Measurements from ENCODE around the gene TGFBR1. TPM values are rescaled to one million over a fixed set of nuclear protein-coding genes. Genes with fewer than 3 reads are reported as not detected.

TGFBR1 gene
- total RNA-seq, 4 donors from 2014 or later: 17.6 to 24.1 (median 22.8) TPM

GRCh38 chr9:99169086-99169485 is 64.2 kb downstream of the TGFBR1 start:
- Histone ChIP-seq H3K27me3 (no peaks in the 10 kb centered on the region), H3K4me3 (no peak overlapping the region), H3K27ac (no peak overlapping the region), H3K4me1 (peaks cover 0 to 2% (median under 1%) of the 10 kb centered on the region in 4 donors), H3K9me3 (no peaks in the 10 kb centered on the region), H3K36me3 (no peaks in the 10 kb centered on the region)
- DNase-seq: no peak
- 65 to 83% methylated on average over 2 of the region's 2 CpGs for WGBS, 2 donors (ENCODE audit: low coverage in 1 of 2)
- TF ChIP-seq EP300 (IDR thresholded peaks at IDR 0.05; ENCODE audit: low read depth) (no peak), POLR2A (IDR thresholded peaks at IDR 0.05) (no peak), POLR2AphosphoS5 (IDR thresholded peaks at IDR 0.05) (no peak), CTCF (IDR thresholded peaks at IDR 0.05) (no peak)
- intact Hi-C loops (cut with DNase I; ENCODE audit: low total_unique reads) (no loop called here), in situ Hi-C loops (cut with MboI; ENCODE audit: low pct_ligation_motif_present in 1 of 4, low pct_unique_long_range_greater_than_20kb in 1 of 4, low sequenced_read_pairs in 3 of 4) (no loop called here)

GRCh38 chr9:99169982-99170761 is 65.3 kb downstream of the TGFBR1 start:
- no peak overlapping the region for H3K27ac ChIP-seq
- H3K4me1 ChIP-seq: peaks cover 0 to 6% (median 3%) of the 10 kb centered on the region in 4 donors
- no peak overlapping the region for H3K4me3 ChIP-seq
- WGBS, 2 donors (ENCODE audit: low coverage in 1 of 2): 53 to 60% methylated on average over 3 to 10 of the region's 10 CpGs
- H3K27me3 ChIP-seq: no peaks in the 10 kb centered on the region
- no peaks in the 10 kb centered on the region for H3K9me3 ChIP-seq
- no peaks in the 10 kb centered on the region for H3K36me3 ChIP-seq
- no peak for TF ChIP-seq CTCF (IDR thresholded peaks at IDR 0.05)
- no peak for TF ChIP-seq POLR2A (IDR thresholded peaks at IDR 0.05)
- TF ChIP-seq EP300 (IDR thresholded peaks at IDR 0.05; ENCODE audit: low read depth): no peak
- no peak for TF ChIP-seq POLR2AphosphoS5 (IDR thresholded peaks at IDR 0.05)
- intact Hi-C loops (cut with DNase I; ENCODE audit: low total_unique reads): no loop called here
- no peak for DNase-seq
- in situ Hi-C loops (cut with MboI; ENCODE audit: low pct_ligation_motif_present in 1 of 4, low pct_unique_long_range_greater_than_20kb in 1 of 4, low sequenced_read_pairs in 3 of 4): no loop called here

GRCh38 chr9:99171225-99172123 is 66.6 kb downstream of the TGFBR1 start:
- DNase-seq: no peak
- H3K36me3 ChIP-seq: no peaks in the 10 kb centered on the region
- no peaks in the 10 kb centered on the region for H3K9me3 ChIP-seq
- in situ Hi-C loops (cut with MboI; ENCODE audit: low pct_ligation_motif_present in 1 of 4, low pct_unique_long_range_greater_than_20kb in 1 of 4, low sequenced_read_pairs in 3 of 4): no loop called here
- intact Hi-C loops (cut with DNase I; ENCODE audit: low total_unique reads): no loop called here
- H3K4me3 ChIP-seq: no peak overlapping the region
- TF ChIP-seq CTCF (IDR thresholded peaks at IDR 0.05) (no peak), POLR2A (IDR thresholded peaks at IDR 0.05) (no peak), EP300 (IDR thresholded peaks at IDR 0.05; ENCODE audit: low read depth) (no peak), POLR2AphosphoS5 (IDR thresholded peaks at IDR 0.05) (no peak)
- peaks cover 0 to 6% (median 3%) of the 10 kb centered on the region in 4 donors for H3K4me1 ChIP-seq
- WGBS, 2 donors (ENCODE audit: low coverage in 1 of 2): 80 to 89% methylated on average over 5 to 15 of the region's 15 CpGs
- H3K27ac ChIP-seq: no peak overlapping the region
- H3K27me3 ChIP-seq: no peaks in the 10 kb centered on the region
